IPS-15b (cell line): ENCODE measurements around the gene TTLL11.

Experiments used
- H3K27me3 ChIP-seq: one replicate; pipeline ENCODE4 v1.6.1; 2013; ENCODE audit warnings: low read length; ENCODE audit not compliant: control insufficient read depth, insufficient read depth
- H3K36me3 ChIP-seq: one replicate; pipeline ENCODE4 v1.6.1; 2013; ENCODE audit warnings: low read length; ENCODE audit not compliant: control insufficient read depth, insufficient read depth
- H3K4me1 ChIP-seq: one replicate; pipeline ENCODE4 v1.6.1; 2013; ENCODE audit warnings: mild to moderate bottlenecking, low read length; ENCODE audit not compliant: control insufficient read depth, insufficient read depth
- H3K4me3 ChIP-seq: one replicate; pipeline ENCODE4 v1.5.1; 2013; ENCODE audit warnings: low read depth, low read length
- H3K9ac ChIP-seq: one replicate; pipeline ENCODE4 v1.6.1; 2013; ENCODE audit warnings: low read depth, mild to moderate bottlenecking, low read length
- H3K9me3 ChIP-seq: one replicate; pipeline ENCODE4 v1.6.1; 2013; ENCODE audit warnings: mild to moderate bottlenecking, low read length; ENCODE audit not compliant: control insufficient read depth, insufficient read depth

TTLL11 gene

GRCh38 chr9:121929893-121930875 lies 162.9 kb downstream of the TTLL11 start:
- H3K27me3 ChIP-seq = no peaks in the 10 kb centered on the region
- H3K9me3 ChIP-seq = no peaks in the 10 kb centered on the region
- H3K36me3 ChIP-seq = no peaks in the 10 kb centered on the region
- H3K4me3 ChIP-seq = no peak overlapping the region
- H3K4me1 ChIP-seq = no peaks in the 10 kb centered on the region
- H3K9ac ChIP-seq = no peak overlapping the region

DNA sequence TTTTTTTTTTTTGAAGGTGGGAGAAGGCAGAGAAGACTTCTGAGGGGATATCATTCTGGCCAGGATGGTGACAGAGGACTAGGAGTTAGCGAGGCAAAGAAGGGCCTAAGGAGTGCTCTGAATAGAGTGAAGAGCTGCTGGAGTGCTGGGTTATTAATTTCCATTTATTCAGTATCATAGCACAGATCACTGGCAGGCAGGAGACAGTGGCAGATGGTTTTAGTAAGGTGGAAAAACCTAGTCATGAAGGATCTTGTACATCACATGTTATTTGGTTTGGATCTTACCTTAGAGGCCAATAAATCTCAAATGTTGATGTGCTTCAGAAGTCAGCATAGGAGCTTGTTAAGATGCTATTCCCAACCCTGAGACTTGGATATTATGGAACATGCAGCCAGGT lies 165.5 kb downstream of the TTLL11 start:
- no peaks in the 10 kb centered on the region for H3K4me1 ChIP-seq
- no peaks in the 10 kb centered on the region for H3K9me3 ChIP-seq
- no peaks in the 10 kb centered on the region for H3K27me3 ChIP-seq
- no peaks in the 10 kb centered on the region for H3K36me3 ChIP-seq
- no peak overlapping the region for H3K4me3 ChIP-seq
- H3K9ac ChIP-seq = no peak overlapping the region

GRCh38 chr9:121927081-121927480 lies 166.0 kb downstream of the TTLL11 start:
- Histone ChIP-seq H3K4me3 (no peak overlapping the region), H3K9me3 (no peaks in the 10 kb centered on the region), H3K4me1 (no peaks in the 10 kb centered on the region), H3K9ac (no peak overlapping the region), H3K27me3 (no peaks in the 10 kb centered on the region), H3K36me3 (no peaks in the 10 kb centered on the region)

- H3K27me3 ChIP-seq = no peaks in the 10 kb centered on the region
- H3K36me3 ChIP-seq = no peaks in the 10 kb centered on the region
- H3K9ac ChIP-seq = no peak overlapping the region
- no peaks in the 10 kb centered on the region for H3K9me3 ChIP-seq
- H3K4me3 ChIP-seq = no peak overlapping the region
- H3K4me1 ChIP-seq = no peaks in the 10 kb centered on the region
Measured at GRCh38 chr9:121926351-121926801, 166.7 kb downstream of the TTLL11 start.

- H3K4me3 ChIP-seq = no peak overlapping the region
- no peaks in the 10 kb centered on the region for H3K4me1 ChIP-seq
- no peaks in the 10 kb centered on the region for H3K36me3 ChIP-seq
- no peaks in the 10 kb centered on the region for H3K27me3 ChIP-seq
- H3K9me3 ChIP-seq = no peaks in the 10 kb centered on the region
- no peak overlapping the region for H3K9ac ChIP-seq
Measured at GRCh38 chr9:121925935-121926334, 167.2 kb downstream of the TTLL11 start.

DNA sequence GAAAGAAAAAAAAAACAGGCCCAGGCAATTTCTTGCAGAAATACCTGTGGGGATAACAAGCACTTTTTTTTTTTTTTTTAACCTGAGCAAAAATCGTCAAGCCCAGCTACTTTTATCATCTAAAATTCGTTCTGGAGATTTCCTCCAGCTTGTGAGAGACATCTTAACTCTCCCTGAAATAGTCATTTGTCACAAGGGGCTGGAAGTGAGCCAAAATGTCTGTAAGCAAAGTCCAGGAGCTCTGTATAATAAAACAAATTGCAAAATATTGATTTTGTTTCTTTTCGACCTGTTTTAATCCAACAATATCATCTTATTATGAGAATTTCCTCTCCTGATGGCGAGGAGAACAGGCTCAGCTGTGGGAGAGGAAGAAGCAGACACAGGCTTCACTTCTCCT lies 168.4 kb downstream of the TTLL11 start:
- no peaks in the 10 kb centered on the region for H3K27me3 ChIP-seq
- no peaks in the 10 kb centered on the region for H3K36me3 ChIP-seq
- no peak overlapping the region for H3K9ac ChIP-seq
- H3K9me3 ChIP-seq = no peaks in the 10 kb centered on the region
- H3K4me1 ChIP-seq = no peaks in the 10 kb centered on the region
- H3K4me3 ChIP-seq = no peak overlapping the region

DNA sequence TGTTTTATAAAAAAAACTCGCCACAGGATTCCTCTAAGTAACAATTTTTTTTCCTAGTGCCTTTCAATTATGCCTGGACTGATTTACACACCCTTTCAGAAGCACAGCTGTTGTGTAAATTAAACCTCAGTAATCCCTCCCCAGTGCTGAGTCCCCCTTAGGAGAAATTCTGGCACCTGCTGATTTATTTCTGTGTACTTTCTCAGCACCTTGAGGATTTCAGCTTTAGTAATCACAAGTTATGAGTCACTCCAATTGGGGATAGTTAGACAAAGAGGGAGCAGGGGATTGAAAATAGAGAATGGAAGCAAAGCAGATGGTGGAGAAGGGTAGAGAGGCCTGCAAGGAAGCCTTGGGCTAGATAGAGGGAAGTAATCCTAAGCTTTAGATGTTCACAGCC lies 171.7 kb downstream of the TTLL11 start:
- H3K36me3 ChIP-seq = no peaks in the 10 kb centered on the region
- no peak overlapping the region for H3K9ac ChIP-seq
- no peaks in the 10 kb centered on the region for H3K27me3 ChIP-seq
- H3K9me3 ChIP-seq = no peaks in the 10 kb centered on the region
- no peak overlapping the region for H3K4me3 ChIP-seq
- H3K4me1 ChIP-seq = no peaks in the 10 kb centered on the region

DNA sequence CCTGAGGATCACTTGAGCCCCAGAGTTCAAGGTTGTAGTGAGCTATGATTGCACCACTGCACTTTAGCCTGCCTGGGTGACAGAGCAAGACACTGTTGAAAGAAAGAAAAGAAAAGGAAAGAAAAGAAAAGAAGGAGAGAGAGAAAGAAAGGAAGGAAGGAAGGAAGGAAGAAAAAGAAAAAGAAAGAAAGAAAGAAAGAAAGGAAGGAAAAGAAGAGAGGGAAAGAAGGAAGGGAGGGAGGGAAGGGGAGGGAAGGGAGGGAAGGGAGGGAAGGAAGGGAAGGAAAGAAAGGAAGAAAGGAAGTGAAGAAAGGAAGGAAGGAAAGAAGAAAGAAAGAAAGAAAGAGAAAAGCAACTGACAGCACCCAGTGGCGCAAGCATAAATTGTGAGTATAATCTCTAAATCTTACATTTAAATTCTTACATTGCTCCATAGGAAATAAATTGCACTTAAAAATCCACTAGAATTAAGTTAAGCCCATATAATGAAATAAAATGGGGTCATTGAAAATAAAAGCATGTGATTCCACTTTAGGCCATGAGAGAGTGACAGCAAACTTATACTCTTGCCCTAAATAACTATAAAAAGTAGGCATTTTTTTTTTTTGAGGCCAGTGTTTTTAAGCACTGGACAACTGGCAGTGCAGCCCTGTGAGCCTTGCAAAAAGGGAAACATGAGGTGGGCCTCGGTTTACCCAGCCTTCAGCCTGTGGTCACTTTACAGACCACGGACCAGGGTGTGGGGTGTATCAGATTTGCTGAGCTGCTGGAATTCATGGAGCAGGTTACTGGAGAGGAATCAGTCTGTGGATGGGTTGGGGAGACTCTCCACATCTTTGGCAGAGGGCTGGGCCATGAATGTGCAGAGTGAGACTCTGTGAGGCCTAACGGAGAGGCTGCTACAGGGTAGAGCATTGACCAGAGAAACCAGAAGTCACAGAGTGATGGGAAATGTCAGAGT lies 175.5 kb downstream of the TTLL11 start:
- H3K4me1 ChIP-seq = no peaks in the 10 kb centered on the region
- H3K9ac ChIP-seq = no peak overlapping the region
- no peaks in the 10 kb centered on the region for H3K36me3 ChIP-seq
- no peaks in the 10 kb centered on the region for H3K9me3 ChIP-seq
- H3K27me3 ChIP-seq = no peaks in the 10 kb centered on the region
- no peak overlapping the region for H3K4me3 ChIP-seq

GRCh38 chr9:121915304-121915625 lies 177.8 kb downstream of the TTLL11 start:
- no peak overlapping the region for H3K4me3 ChIP-seq
- H3K9me3 ChIP-seq = no peaks in the 10 kb centered on the region
- H3K27me3 ChIP-seq = no peaks in the 10 kb centered on the region
- no peak overlapping the region for H3K9ac ChIP-seq
- no peaks in the 10 kb centered on the region for H3K4me1 ChIP-seq
- H3K36me3 ChIP-seq = no peaks in the 10 kb centered on the region

DNA sequence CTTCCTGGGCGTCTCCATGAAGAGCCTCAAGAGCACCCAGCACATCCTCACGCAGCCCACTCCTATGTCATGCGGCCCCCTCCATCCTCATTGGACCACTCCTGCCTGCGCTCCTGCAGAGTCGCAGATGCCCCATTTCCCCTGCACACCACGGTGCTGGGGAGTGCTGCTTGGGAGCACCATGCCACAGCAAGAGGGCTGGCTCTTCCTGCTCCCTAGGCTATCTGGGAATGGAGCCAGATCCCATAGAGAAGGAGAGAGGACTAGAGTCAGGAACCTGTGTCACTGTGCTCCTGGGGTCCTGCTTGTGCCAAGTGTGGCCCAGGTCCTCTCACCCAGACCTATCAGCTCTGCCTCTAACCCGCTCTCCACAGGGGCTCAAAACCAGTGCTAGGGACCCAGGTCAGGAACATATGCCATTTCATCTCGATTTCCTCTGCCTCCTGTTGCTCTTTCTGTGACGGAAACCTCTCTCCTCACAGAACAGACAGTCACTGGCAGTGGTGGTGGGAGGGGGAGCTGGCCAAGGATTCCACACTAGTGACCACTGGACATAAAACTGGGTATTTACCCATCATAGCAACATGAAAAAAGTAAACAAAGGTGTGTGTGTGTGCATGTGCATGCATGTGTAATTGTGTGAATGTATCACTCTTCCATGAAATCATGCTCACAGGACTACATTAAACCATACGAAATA lies 178.4 kb downstream of the TTLL11 start:
- Histone ChIP-seq H3K9ac (no peak overlapping the region), H3K4me1 (no peaks in the 10 kb centered on the region), H3K9me3 (no peaks in the 10 kb centered on the region), H3K36me3 (no peaks in the 10 kb centered on the region), H3K27me3 (no peaks in the 10 kb centered on the region), H3K4me3 (no peak overlapping the region)

GRCh38 chr9:121914017-121914595 lies 179.0 kb downstream of the TTLL11 start:
- no peak overlapping the region for H3K4me3 ChIP-seq
- H3K27me3 ChIP-seq = no peaks in the 10 kb centered on the region
- H3K36me3 ChIP-seq = no peaks in the 10 kb centered on the region
- H3K9ac ChIP-seq = no peak overlapping the region
- no peaks in the 10 kb centered on the region for H3K9me3 ChIP-seq
- H3K4me1 ChIP-seq = no peaks in the 10 kb centered on the region
